CD14-positive monocyte (primary cell): Measurements from ENCODE around the gene DLGAP4. TPM values are rescaled to one million over a fixed set of nuclear protein-coding genes. Genes with fewer than 3 reads are reported as not detected.

Source experiments
- DNase-seq, 3 donors: peaks; one replicate each; pipeline ENCODE4 v3.0.0-alpha.2; 2011 to 2022
- H2AFZ ChIP-seq: 2 replicates; pipeline ENCODE4 v1.6.0; 2012; ENCODE audit warnings: mild to moderate bottlenecking, low read depth, low read length, inconsistent platforms; ENCODE audit not compliant: insufficient read depth, poor library complexity, severe bottlenecking
- H3K27ac ChIP-seq, 2 donors: 1 replicate in 1 of 2; 2 replicates in 1 of 2; pipeline ENCODE4 v1.5.1; 2012 to 2013; ENCODE audit warnings: low read length in 2 of 2, control low read depth in 1 of 2, inconsistent platforms in 1 of 2, low read depth in 1 of 2, mild to moderate bottlenecking in 1 of 2
- H3K27me3 ChIP-seq, 2 donors: one replicate each; pipeline versions ENCODE4 v1.6.0 to v1.6.1; 2011 to 2013; ENCODE audit warnings: low read length in 2 of 2; ENCODE audit not compliant: control insufficient read depth in 2 of 2, insufficient read depth in 2 of 2
- H3K36me3 ChIP-seq, 2 donors: replicated peaks in 1 of 2; 1 replicate in 1 of 2; 2 replicates in 1 of 2; pipeline versions ENCODE4 v1.5.1 to v1.6.1; 2012 to 2013; ENCODE audit warnings: low read length in 2 of 2, control low read depth in 1 of 2, inconsistent platforms in 1 of 2, mild to moderate bottlenecking in 1 of 2; ENCODE audit not compliant: insufficient read depth in 2 of 2, control insufficient read depth in 1 of 2
- H3K4me1 ChIP-seq, 2 donors: 1 replicate in 1 of 2; 2 replicates in 1 of 2; pipeline versions ENCODE4 v1.5.1 to v1.6.1; 2012 to 2013; ENCODE audit warnings: low read length in 2 of 2, control low read depth in 1 of 2, inconsistent platforms in 1 of 2, mild to moderate bottlenecking in 1 of 2, moderate library complexity in 1 of 2; ENCODE audit not compliant: insufficient read depth in 2 of 2, control insufficient read depth in 1 of 2
- H3K4me2 ChIP-seq: replicated peaks from 2 replicates; pipeline ENCODE3; 2012; ENCODE audit warnings: low read length, moderate library complexity, mild to moderate bottlenecking; ENCODE audit not compliant: poor library complexity, severe bottlenecking; ENCODE audit errors: extremely low read depth
- H3K4me3 ChIP-seq, 3 experiments: fragments of 200-600 bp in 1 of 3; sonication (generic) in 1 of 3; replicated peaks in 1 of 3; 1 replicate in 2 of 3; 2 replicates in 1 of 3; pipeline ENCODE4 v1.5.1; 2011 to 2013; ENCODE audit warnings: low read length in 3 of 3, mild to moderate bottlenecking in 3 of 3, control low read depth in 2 of 3, low read depth in 2 of 3, inconsistent platforms in 1 of 3, moderate library complexity in 1 of 3
- H3K79me2 ChIP-seq: 2 replicates; pipeline ENCODE4 v1.6.0; 2012; ENCODE audit warnings: mild to moderate bottlenecking, control low read depth, inconsistent platforms, low read length, moderate library complexity; ENCODE audit not compliant: insufficient read depth
- H3K9ac ChIP-seq: 2 replicates; pipeline ENCODE4 v1.6.0; 2017; ENCODE audit warnings: low read length, mild to moderate bottlenecking; ENCODE audit not compliant: insufficient read depth, poor library complexity, severe bottlenecking
- H3K9me3 ChIP-seq, 2 donors: replicated peaks in 1 of 2; 1 replicate in 1 of 2; 2 replicates in 1 of 2; pipeline versions ENCODE4 v1.5.1 to v1.6.1; 2012 to 2013; ENCODE audit warnings: low read length in 2 of 2, control low read depth in 1 of 2; ENCODE audit not compliant: control insufficient read depth in 1 of 2, insufficient read depth in 1 of 2
- H4K20me1 ChIP-seq: 2 replicates; pipeline ENCODE4 v1.6.0; 2012; ENCODE audit warnings: mild to moderate bottlenecking, low read length, control low read depth, moderate library complexity; ENCODE audit not compliant: insufficient read depth
- H3K27ac Mint-ChIP-seq, 7 donors: one replicate each; pipeline ENCODE4 v1.8.0; 2020; ENCODE audit warnings: mild to moderate bottlenecking in 7 of 7, mixed read lengths in 7 of 7, moderate library complexity in 6 of 7, inconsistent platforms in 2 of 7
- H3K27me3 Mint-ChIP-seq, 3 donors: one replicate each; pipeline ENCODE4 v1.8.0; 2021 to 2022; ENCODE audit warnings: low read depth in 3 of 3, mild to moderate bottlenecking in 3 of 3, mixed read lengths in 3 of 3, moderate library complexity in 3 of 3, inconsistent platforms in 1 of 3
- H3K36me3 Mint-ChIP-seq, 2 donors: one replicate each; pipeline ENCODE4 v1.8.0; 2020; ENCODE audit warnings: mixed read lengths in 2 of 2, inconsistent platforms in 1 of 2, mild to moderate bottlenecking in 1 of 2
- H3K4me1 Mint-ChIP-seq: one replicate; pipeline ENCODE4 v1.8.0; 2020; ENCODE audit warnings: mild to moderate bottlenecking, mixed read lengths
- H3K4me3 Mint-ChIP-seq, 2 donors: one replicate each; pipeline ENCODE4 v1.8.0; 2020; ENCODE audit warnings: mild to moderate bottlenecking in 2 of 2, mixed read lengths in 2 of 2, moderate library complexity in 1 of 2
- H3K9me3 Mint-ChIP-seq, 7 donors: one replicate each; pipeline ENCODE4 v1.8.0; 2020 to 2022; ENCODE audit warnings: mixed read lengths in 7 of 7, mild to moderate bottlenecking in 6 of 7, moderate library complexity in 6 of 7, inconsistent platforms in 2 of 7
- WGBS: methylation state at CpG from one replicate; pipeline ENCODE4 v1.1.5; 2013; ENCODE audit warnings: missing lambda C conversion rate; ENCODE audit not compliant: insufficient coverage; 5-methylcytosine and 5-hydroxymethylcytosine counted together
- intact Hi-C, 2 donors: fragments of 100-400 bp; cut with micrococcal nuclease; formaldehyde crosslinking; loops; one replicate each; pipeline versions ENCODE4 v1.15.0 to v1.15.1; 2023
- polyA plus RNA-seq, 3 donors: library from polyadenylated mRNA; depleted of rRNA in 1 of 3; unstranded in 2 of 3; stranded (reverse) in 1 of 3; fragments of 300-500 nt in 2 of 3; fragments of >200 nt in 1 of 3; fragmentation: Illumina TruSeq in 2 of 3; gene quantifications; 1 replicate in 2 of 3; 2 replicates in 1 of 3; pipeline ENCODE4 v1.2.3, GENCODE V29; 2012 to 2021
- TF ChIP-seq, protein P1 (sequence below): fragments of 200-600 bp; IDR thresholded peaks from one replicate; pipeline ENCODE4 v1.8.0; 2022; ENCODE audit warnings: antibody characterized with exemption, mild to moderate bottlenecking

DLGAP4 gene
- polyA plus RNA-seq, 3 donors: 9.9 to 52.7 (median 17.6) TPM

DNA sequence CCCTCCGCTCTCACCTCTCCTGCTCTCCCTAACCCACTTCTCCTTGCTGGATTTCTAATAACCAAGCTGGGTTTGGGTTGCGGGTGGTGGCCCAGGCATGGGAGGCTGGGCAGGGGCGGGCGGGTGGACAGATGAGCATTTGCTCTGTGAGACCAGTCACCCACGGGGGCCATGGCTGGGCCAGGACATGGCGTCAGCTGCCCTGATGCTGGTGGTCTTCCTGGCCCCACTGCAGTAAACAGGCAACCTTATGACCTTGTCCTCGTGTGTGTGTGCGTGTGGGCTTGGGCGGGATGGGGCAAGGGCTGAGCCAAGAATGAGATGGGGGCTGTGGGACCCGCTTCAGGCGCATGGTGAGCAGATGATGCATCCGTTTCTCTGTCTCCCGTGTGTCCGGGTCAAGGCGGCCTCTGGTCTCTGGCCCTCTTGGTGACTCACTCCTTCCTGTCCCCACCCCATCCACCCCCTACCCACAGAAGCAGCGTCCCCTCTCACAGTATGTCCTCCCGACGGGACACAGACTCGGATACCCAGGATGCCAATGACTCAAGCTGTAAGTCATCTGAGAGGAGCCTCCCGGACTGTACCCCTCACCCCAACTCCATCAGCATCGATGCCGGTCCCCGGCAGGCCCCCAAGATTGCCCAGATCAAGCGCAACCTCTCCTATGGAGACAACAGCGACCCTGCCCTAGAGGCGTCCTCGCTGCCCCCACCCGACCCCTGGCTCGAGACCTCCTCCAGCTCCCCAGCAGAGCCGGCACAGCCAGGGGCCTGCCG is 193.8 kb downstream of the DLGAP4 start:
- H3K27me3 Mint-ChIP-seq: peaks cover 0 to 4% (median 2%) of the 10 kb centered on the region in 3 donors
- intact Hi-C loops: no loop called here

DNA sequence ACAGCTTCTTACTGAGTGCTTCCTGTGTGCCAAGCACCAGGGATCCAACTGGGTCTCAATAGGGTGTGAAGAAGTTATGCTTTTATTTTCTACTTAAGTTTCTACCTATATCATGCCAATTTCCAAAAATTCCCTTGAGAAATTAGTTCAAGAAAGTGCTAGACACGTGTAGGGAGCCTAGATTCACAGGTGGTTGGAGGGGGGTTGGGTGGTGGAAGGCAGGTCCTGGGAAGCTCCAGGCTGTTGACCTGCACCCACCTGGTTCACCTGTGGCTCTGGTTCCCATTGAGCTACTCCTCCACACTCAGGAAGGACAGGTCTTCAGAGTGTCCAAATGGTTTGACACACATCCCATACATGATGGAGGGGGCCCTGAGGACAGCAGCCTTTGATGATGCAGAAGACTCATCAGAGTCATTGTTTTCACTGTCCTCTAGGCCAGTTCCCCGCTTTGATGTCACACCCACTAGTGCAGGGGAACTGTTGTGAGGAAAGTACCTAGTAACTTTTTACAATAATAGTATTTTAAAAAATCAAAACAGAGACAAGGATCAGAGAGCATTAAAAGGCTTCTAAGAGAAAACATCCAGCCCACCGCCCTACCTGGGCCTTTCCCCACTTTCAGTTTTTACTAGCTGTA is 195.3 kb downstream of the DLGAP4 start:
- H3K4me2 ChIP-seq: no peak overlapping the region
- Mint-ChIP-seq H3K36me3 (peaks cover 68 to 89% of the 10 kb centered on the region in 2 donors), H3K27me3 (peaks cover 0 to 4% (median 2%) of the 10 kb centered on the region in 3 donors), H3K4me1 (no peaks in the 10 kb centered on the region), H3K9me3 (no peaks in the 10 kb centered on the region), H3K4me3 (no peak overlapping the region), H3K27ac (peak overlapping the region in 1 of 7 donors; percentile 10)
- no peaks in the 10 kb centered on the region for H4K20me1 ChIP-seq
- WGBS: no CpG with 5 or more reads among the region's 3 CpGs
- H3K4me1 ChIP-seq: no peaks in the 10 kb centered on the region
- no peaks in the 10 kb centered on the region for H3K79me2 ChIP-seq
- no peaks in the 10 kb centered on the region for H3K27me3 ChIP-seq
- TF ChIP-seq, protein P1, sequence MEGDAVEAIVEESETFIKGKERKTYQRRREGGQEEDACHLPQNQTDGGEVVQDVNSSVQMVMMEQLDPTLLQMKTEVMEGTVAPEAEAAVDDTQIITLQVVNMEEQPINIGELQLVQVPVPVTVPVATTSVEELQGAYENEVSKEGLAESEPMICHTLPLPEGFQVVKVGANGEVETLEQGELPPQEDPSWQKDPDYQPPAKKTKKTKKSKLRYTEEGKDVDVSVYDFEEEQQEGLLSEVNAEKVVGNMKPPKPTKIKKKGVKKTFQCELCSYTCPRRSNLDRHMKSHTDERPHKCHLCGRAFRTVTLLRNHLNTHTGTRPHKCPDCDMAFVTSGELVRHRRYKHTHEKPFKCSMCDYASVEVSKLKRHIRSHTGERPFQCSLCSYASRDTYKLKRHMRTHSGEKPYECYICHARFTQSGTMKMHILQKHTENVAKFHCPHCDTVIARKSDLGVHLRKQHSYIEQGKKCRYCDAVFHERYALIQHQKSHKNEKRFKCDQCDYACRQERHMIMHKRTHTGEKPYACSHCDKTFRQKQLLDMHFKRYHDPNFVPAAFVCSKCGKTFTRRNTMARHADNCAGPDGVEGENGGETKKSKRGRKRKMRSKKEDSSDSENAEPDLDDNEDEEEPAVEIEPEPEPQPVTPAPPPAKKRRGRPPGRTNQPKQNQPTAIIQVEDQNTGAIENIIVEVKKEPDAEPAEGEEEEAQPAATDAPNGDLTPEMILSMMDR: no peak
- peaks cover 56 to 93% of the 10 kb centered on the region in 2 donors for H3K36me3 ChIP-seq
- no peaks in the 10 kb centered on the region for H3K9me3 ChIP-seq
- intact Hi-C loops: no loop called here
- no peak overlapping the region for H3K27ac ChIP-seq
- DNase-seq: no peak
- H2AFZ ChIP-seq: no peak overlapping the region
- H3K9ac ChIP-seq: no peak overlapping the region
- H3K4me3 ChIP-seq: no peak overlapping the region

More for the DNA sequence above, 193.8 kb downstream of the DLGAP4 start:
- Histone ChIP-seq H4K20me1 (peaks cover 8% of the 10 kb centered on the region), H3K36me3 (peaks cover 55 to 84% of the 10 kb centered on the region in 2 donors), H3K27ac (no peak overlapping the region), H3K79me2 (no peaks in the 10 kb centered on the region), H3K27me3 (no peaks in the 10 kb centered on the region), H3K9ac (no peak overlapping the region), H3K4me2 (no peak overlapping the region), H3K4me3 (no peak overlapping the region), H3K9me3 (no peaks in the 10 kb centered on the region), H3K4me1 (no peaks in the 10 kb centered on the region), H2AFZ (no peak overlapping the region)
- DNase-seq: no peak
- no peak overlapping the region for H3K4me3 Mint-ChIP-seq
- peaks cover 63 to 90% of the 10 kb centered on the region in 2 donors for H3K36me3 Mint-ChIP-seq
- H3K4me1 Mint-ChIP-seq: no peaks in the 10 kb centered on the region
- 95% methylated on average over 29 of the region's 31 CpGs for WGBS
- no peaks in the 10 kb centered on the region for H3K9me3 Mint-ChIP-seq
- H3K27ac Mint-ChIP-seq: no peak overlapping the region
- TF ChIP-seq, protein P1: no peak
